Aorta (tissue), 5 donors: ENCODE data around the gene TAF15. TPM values are rescaled to one million over a fixed set of nuclear protein-coding genes. Genes with fewer than 3 reads are reported as not detected.

Source experiments
- ATAC-seq: fragments of 200-7000 bp; cut with Tn5 transposase; one replicate; pipeline ENCODE4 v1.9.1; 2022; ENCODE audit warnings: moderate library complexity; ENCODE audit not compliant: low FRiP score
- DNase-seq, 2 donors: peaks; one replicate each; pipeline ENCODE4 v3.0.0-alpha.2; 2020
- H3K27ac ChIP-seq, 2 donors: one replicate each; pipeline ENCODE4 v1.5.1; 2013; ENCODE audit warnings: low read length in 2 of 2, mild to moderate bottlenecking in 2 of 2, moderate library complexity in 2 of 2, control low read depth in 1 of 2, inconsistent platforms in 1 of 2, low read depth in 1 of 2
- H3K27me3 ChIP-seq, 2 donors: one replicate each; pipeline ENCODE4 v1.6.1; 2013; ENCODE audit warnings: control low read depth in 1 of 2, low read length in 1 of 2, mild to moderate bottlenecking in 1 of 2, moderate library complexity in 1 of 2; ENCODE audit not compliant: insufficient read depth in 2 of 2, control insufficient read depth in 1 of 2
- H3K36me3 ChIP-seq, 2 donors: one replicate each; pipeline ENCODE4 v1.6.1; 2013; ENCODE audit warnings: control low read depth in 1 of 2, low read length in 1 of 2, mild to moderate bottlenecking in 1 of 2; ENCODE audit not compliant: insufficient read depth in 2 of 2, control insufficient read depth in 1 of 2
- H3K4me1 ChIP-seq, 2 donors: one replicate each; pipeline ENCODE4 v1.6.1; 2013; ENCODE audit warnings: low read length in 2 of 2, control low read depth in 1 of 2, mild to moderate bottlenecking in 1 of 2, moderate library complexity in 1 of 2; ENCODE audit not compliant: insufficient read depth in 2 of 2, control insufficient read depth in 1 of 2
- H3K4me3 ChIP-seq, 2 donors: one replicate each; pipeline ENCODE4 v1.5.1; 2013; ENCODE audit warnings: low read length in 2 of 2, control low read depth in 1 of 2, mild to moderate bottlenecking in 1 of 2
- H3K9me3 ChIP-seq: one replicate; pipeline ENCODE4 v1.6.1; 2013; ENCODE audit warnings: mild to moderate bottlenecking, low read length; ENCODE audit not compliant: control insufficient read depth
- WGBS, 2 donors: extraction: QIAGEN DNeasy Blood & Tissue Kit; methylation state at CpG; one replicate each; pipeline ENCODE4 v1.1.7; 2013; 5-methylcytosine and 5-hydroxymethylcytosine counted together
- intact Hi-C, 2 donors: fragments of 100-400 bp; cut with DNase I; formaldehyde crosslinking; loops; one replicate each; pipeline versions ENCODE4 v1.14.2 to v1.15.0; 2022
- polyA plus RNA-seq, 2 donors: library from polyadenylated mRNA; stranded (reverse); fragments of 200-250 nt; gene quantifications; one replicate each; pipeline ENCODE4 v1.2.3, GENCODE V29; 2013
- total RNA-seq, 2 donors: library from RNA; stranded (reverse); fragmentation: NEBNext Ultra II Directional; extraction: Animal tissue kit (Norgen Biotek cat#: 25700); gene quantifications; one replicate each; pipeline ENCODE4 v1.2.1, GENCODE V29; 2021
- donor health status: healthy with polysubstance abuse.
- donor health status: Bipolar disorder and iron deficiency.
- donor health status: DM: no; HTN: no; CAD: no.
- donor health status: DM: no; HTN: no; CAD: no.
- donor health status: DM: yes; HTN: yes; CAD: no.

The TAF15 gene
- total and polyA plus RNA-seq, 4 donors, result 86.2 to 167 (median 139) TPM

- Histone ChIP-seq H3K9me3 (no peaks in the 10 kb centered on the region), H3K27me3 (no peaks in the 10 kb centered on the region), H3K36me3 (no peaks in the 10 kb centered on the region), H3K4me3 (no peak overlapping the region), H3K4me1 (no peaks in the 10 kb centered on the region), H3K27ac (no peak overlapping the region)
- intact Hi-C loops, result no loop called here
- DNase-seq (no peak), ATAC-seq (no peak)
- 73 to 76% methylated on average over 14 of the region's 14 CpGs for WGBS, 2 donors
These were observed 86.6 kb downstream of the TAF15 start for GRCh38 chr17:35895636-35896587.

Other genes with a start within 250 kb of the TAF15 start
- gene SLFN14, start 248.7 kb upstream of the TAF15 start, total RNA-seq, result under 1 TPM in 1 of 2 donors, not detected in 1; 0.30 TPM
- not detected for gene SLFN14, start 248.7 kb upstream of the TAF15 start, polyA plus RNA-seq
- 1 to 10 TPM; 3.5 to 5.6 TPM for gene PEX12, start 230.9 kb upstream of the TAF15 start, total RNA-seq
- gene PEX12, start 230.9 kb upstream of the TAF15 start, polyA plus RNA-seq, result 1 to 10 TPM; 1.6 to 2.5 TPM
- gene AP2B1, start 222.2 kb upstream of the TAF15 start, total RNA-seq, result 100 to 1,000 TPM; 107 to 120 TPM
- gene AP2B1, start 222.2 kb upstream of the TAF15 start, polyA plus RNA-seq, result 10 to 100 TPM; 17.9 to 26.5 TPM
- 1 to 10 TPM; 1.3 to 3.5 TPM for gene RASL10B, start 77.8 kb upstream of the TAF15 start, total RNA-seq
- 1 to 10 TPM in 1 of 2 donors, under 1 TPM in 1; 0.31 to 1.3 TPM for gene RASL10B, start 77.8 kb upstream of the TAF15 start, polyA plus RNA-seq
- not detected for gene GAS2L2, start 56.2 kb upstream of the TAF15 start, total RNA-seq
- under 1 TPM in 1 of 2 donors, not detected in 1; 0.05 TPM for gene GAS2L2, start 56.2 kb upstream of the TAF15 start, polyA plus RNA-seq
- gene C17orf50, start 48.6 kb upstream of the TAF15 start, total RNA-seq, result not detected
- not detected for gene C17orf50, start 48.6 kb upstream of the TAF15 start, polyA plus RNA-seq
- gene MMP28, start 13.8 kb upstream of the TAF15 start, total RNA-seq, result 1 to 10 TPM; 4.5 to 6.4 TPM
- 1 to 10 TPM; 1.5 to 5.4 TPM for gene MMP28, start 13.8 kb upstream of the TAF15 start, polyA plus RNA-seq
- gene HEATR9, start 59.4 kb downstream of the TAF15 start, total RNA-seq, result not detected
- not detected for gene HEATR9, start 59.4 kb downstream of the TAF15 start, polyA plus RNA-seq
- 1 to 10 TPM; 6.7 to 7.5 TPM for gene CCL5, start 70.9 kb downstream of the TAF15 start, total RNA-seq
- 1 to 10 TPM; 1.5 to 9.4 TPM for gene CCL5, start 70.9 kb downstream of the TAF15 start, polyA plus RNA-seq
- gene RDM1, start 121.3 kb downstream of the TAF15 start, total RNA-seq, result not detected
- gene RDM1, start 121.3 kb downstream of the TAF15 start, polyA plus RNA-seq, result not detected
- not detected for gene LYZL6, start 134.2 kb downstream of the TAF15 start, total RNA-seq
- gene LYZL6, start 134.2 kb downstream of the TAF15 start, polyA plus RNA-seq, result not detected
- 1 to 10 TPM; 1.1 to 1.9 TPM for gene CCL16, start 172.0 kb downstream of the TAF15 start, total RNA-seq
- gene CCL16, start 172.0 kb downstream of the TAF15 start, polyA plus RNA-seq, result not detected
- 100 to 1,000 TPM; 136 to 224 TPM for gene CCL14, start 177.2 kb downstream of the TAF15 start, total RNA-seq
- gene CCL14, start 177.2 kb downstream of the TAF15 start, polyA plus RNA-seq, result 1 to 10 TPM; 4.0 to 8.8 TPM
- not detected for gene CCL15, start 192.1 kb downstream of the TAF15 start, total RNA-seq
- 1 to 10 TPM in 1 of 2 donors, not detected in 1; 7.1 TPM for gene CCL15, start 192.1 kb downstream of the TAF15 start, polyA plus RNA-seq
- 1 to 10 TPM; 5.6 to 8.6 TPM for gene CCL23, start 208.5 kb downstream of the TAF15 start, total RNA-seq
- not detected for gene CCL23, start 208.5 kb downstream of the TAF15 start, polyA plus RNA-seq